ENCODE results near the gene IRAK1.

The IRAK1 gene

GRCh38 chrX:154059231-154059630, 39.5 kb upstream of the IRAK1 start:
- no peak for DNase-seq (ENCODE audit: low read depth, low spot score)
- in situ Hi-C loops (cut with HindIII; ENCODE audit: low sequenced_read_pairs): no loop called here
- no peak overlapping the region for H3K4me3 ChIP-seq (ENCODE audit: low read depth, low read length)
- TF ChIP-seq CTCF (IDR thresholded peaks at IDR 0.05; ENCODE audit: low read depth, low read length): no peak

- no peak for TF ChIP-seq CTCF (IDR thresholded peaks at IDR 0.05; ENCODE audit: low read depth, low read length)
- DNase-seq (ENCODE audit: low read depth, low spot score): no peak
- in situ Hi-C loops (cut with HindIII; ENCODE audit: low sequenced_read_pairs): no loop called here
- no peak overlapping the region for H3K4me3 ChIP-seq (ENCODE audit: low read depth, low read length)
Observed at GRCh38 chrX:154058214-154058997, 38.7 kb upstream of the IRAK1 start.

- no peak for DNase-seq (ENCODE audit: low read depth, low spot score)
- no peak for TF ChIP-seq CTCF (IDR thresholded peaks at IDR 0.05; ENCODE audit: low read depth, low read length)
- in situ Hi-C loops (cut with HindIII; ENCODE audit: low sequenced_read_pairs): no loop called here
- H3K4me3 ChIP-seq (ENCODE audit: low read depth, low read length): no peak overlapping the region
Observed at GRCh38 chrX:154057791-154058190, 38.1 kb upstream of the IRAK1 start.

GRCh38 chrX:154056770-154057241, 37.1 kb upstream of the IRAK1 start:
- in situ Hi-C loops (cut with HindIII; ENCODE audit: low sequenced_read_pairs): no loop called here
- DNase-seq (ENCODE audit: low read depth, low spot score): no peak
- no peak overlapping the region for H3K4me3 ChIP-seq (ENCODE audit: low read depth, low read length)
- TF ChIP-seq CTCF (IDR thresholded peaks at IDR 0.05; ENCODE audit: low read depth, low read length): no peak

- TF ChIP-seq CTCF (IDR thresholded peaks at IDR 0.05; ENCODE audit: low read depth, low read length): peak; percentile 86
- in situ Hi-C loops (cut with HindIII; ENCODE audit: low sequenced_read_pairs): no loop called here
- peak; percentile 61 for DNase-seq (ENCODE audit: low read depth, low spot score)
- no peak overlapping the region for H3K4me3 ChIP-seq (ENCODE audit: low read depth, low read length)
Observed at GRCh38 chrX:154051201-154051810, 31.6 kb upstream of the IRAK1 start.

- no peak for TF ChIP-seq CTCF (IDR thresholded peaks at IDR 0.05; ENCODE audit: low read depth, low read length)
- no peak for DNase-seq (ENCODE audit: low read depth, low spot score)
- in situ Hi-C loops (cut with HindIII; ENCODE audit: low sequenced_read_pairs): no loop called here
- no peak overlapping the region for H3K4me3 ChIP-seq (ENCODE audit: low read depth, low read length)
Observed at GRCh38 chrX:154050113-154050495, 30.4 kb upstream of the IRAK1 start.
